SK-N-SH treated with all-trans-retinoic acid at 6 μM for 48 hours (cell line): ENCODE results near the gene STXBP1.

Experiments
- ATAC-seq: fragments of 200-7000 bp; cut with Tn5 transposase; 3 replicates; pipeline ENCODE4 v1.9.1; 2020; ENCODE audit warnings: mild to moderate bottlenecking, moderate library complexity
- ARNTL ChIP-seq: fragments of 450-650 bp; formaldehyde crosslinking; IDR thresholded peaks from 2 replicates; pipeline ENCODE4 v1.5.0; 2020; ENCODE audit warnings: low read depth, mild to moderate bottlenecking, moderate library complexity, borderline replicate concordance
- BACH2 ChIP-seq: fragments of 250-450 bp; sonication (Bioruptor Pico); IDR thresholded peaks from 2 replicates; pipeline ENCODE4 v1.9.0; 2021; ENCODE audit warnings: mild to moderate bottlenecking, borderline replicate concordance
- CSDC2 ChIP-seq: fragments of 250-450 bp; sonication (Bioruptor Pico); IDR thresholded peaks from 2 replicates; pipeline ENCODE4 v1.5.0; 2020; ENCODE audit warnings: mild to moderate bottlenecking, moderate library complexity
- GLIS3 ChIP-seq: fragments of 250-450 bp; sonication (Bioruptor Pico); IDR thresholded peaks from 2 replicates; pipeline ENCODE4 v1.5.0; 2020; ENCODE audit warnings: mild to moderate bottlenecking, moderate library complexity
- ISL1 ChIP-seq: fragments of 250-450 bp; sonication (Bioruptor Pico); IDR thresholded peaks from 2 replicates; pipeline ENCODE4 v2.1.2; 2022; ENCODE audit warnings: mild to moderate bottlenecking, moderate library complexity
- OSR1 ChIP-seq: fragments of 250-450 bp; sonication (Bioruptor Pico); IDR thresholded peaks from 2 replicates; pipeline ENCODE4 v1.8.0; 2022; ENCODE audit warnings: moderate library complexity, mild to moderate bottlenecking, inconsistent platforms
- PPARA ChIP-seq: fragments of 250-450 bp; sonication (Bioruptor Pico); IDR thresholded peaks from 2 replicates; pipeline ENCODE4 v1.5.0; 2020; ENCODE audit warnings: mild to moderate bottlenecking, borderline replicate concordance
- RARB ChIP-seq: fragments of 250-450 bp; sonication (Bioruptor Pico); IDR thresholded peaks from 2 replicates; pipeline ENCODE4 v1.8.0; 2021; ENCODE audit warnings: mild to moderate bottlenecking, moderate library complexity
- SNAI2 ChIP-seq: fragments of 250-450 bp; sonication (Bioruptor Pico); IDR thresholded peaks from 2 replicates; pipeline ENCODE4 v1.5.0; 2020; ENCODE audit warnings: mild to moderate bottlenecking, moderate library complexity
- TCF4 ChIP-seq: fragments of 250-450 bp; sonication (Bioruptor Pico); IDR thresholded peaks from 2 replicates; pipeline ENCODE4 v1.8.0; 2021; ENCODE audit warnings: mild to moderate bottlenecking, moderate library complexity, borderline replicate concordance
- TOX ChIP-seq: fragments of 250-450 bp; sonication (Bioruptor Pico); IDR thresholded peaks from 2 replicates; pipeline ENCODE4 v1.8.0; 2021; ENCODE audit warnings: mild to moderate bottlenecking, moderate library complexity, borderline replicate concordance
- ZC3H10 ChIP-seq: fragments of 250-450 bp; sonication (Bioruptor Pico); IDR thresholded peaks from 2 replicates; pipeline ENCODE4 v1.5.1; 2021; ENCODE audit warnings: mild to moderate bottlenecking, moderate library complexity
- ZFP3 ChIP-seq: fragments of 250-450 bp; sonication (Bioruptor Pico); IDR thresholded peaks from 2 replicates; pipeline ENCODE4 v1.5.0; 2020; ENCODE audit warnings: mild to moderate bottlenecking, moderate library complexity
- ZFP30 ChIP-seq: fragments of 450-650 bp; formaldehyde crosslinking; IDR thresholded peaks from 2 replicates; pipeline ENCODE4 v1.5.0; 2022; ENCODE audit warnings: mild to moderate bottlenecking, moderate library complexity
- ZNF565 ChIP-seq: fragments of 450-650 bp; formaldehyde crosslinking; conservative IDR thresholded peaks from 2 replicates; pipeline ENCODE4 v1.5.0; 2020; ENCODE audit warnings: low read depth, mild to moderate bottlenecking, moderate library complexity
- ZNF70 ChIP-seq: fragments of 450-650 bp; formaldehyde crosslinking; IDR thresholded peaks from 2 replicates; pipeline ENCODE4 v1.5.0; 2020; ENCODE audit warnings: mild to moderate bottlenecking, moderate library complexity
- ZNF8 ChIP-seq: fragments of 450-650 bp; formaldehyde crosslinking; IDR thresholded peaks from 2 replicates; pipeline ENCODE4 v1.5.0; 2020; ENCODE audit warnings: mild to moderate bottlenecking, moderate library complexity
- TF ChIP-seq, protein P1 (sequence below): fragments of 250-450 bp; sonication (Bioruptor Pico); IDR thresholded peaks from 2 replicates; pipeline ENCODE4 v1.5.1; 2020; ENCODE audit warnings: low read depth, mild to moderate bottlenecking, moderate library complexity
- TF ChIP-seq, protein P2 (sequence below): fragments of 250-450 bp; sonication (Bioruptor Pico); IDR thresholded peaks from 2 replicates; pipeline ENCODE4 v1.8.0; 2021; ENCODE audit warnings: low read depth, mild to moderate bottlenecking, moderate library complexity, borderline replicate concordance
- TF ChIP-seq, protein P3 (sequence below): fragments of 250-450 bp; sonication (Bioruptor Pico); IDR thresholded peaks from 2 replicates; pipeline ENCODE4 v1.5.0; 2020; ENCODE audit warnings: mild to moderate bottlenecking, moderate library complexity
- TF ChIP-seq, protein P4 (sequence below): fragments of 250-450 bp; sonication (Bioruptor Pico); IDR thresholded peaks from 2 replicates; pipeline ENCODE4 v1.5.1; 2021; ENCODE audit warnings: mild to moderate bottlenecking, moderate library complexity
- TF ChIP-seq, protein P5 (sequence below): fragments of 250-450 bp; sonication (Bioruptor Pico); IDR thresholded peaks from 2 replicates; pipeline ENCODE4 v1.8.0; 2020; ENCODE audit warnings: mild to moderate bottlenecking, moderate library complexity, borderline replicate concordance

The STXBP1 gene

DNA sequence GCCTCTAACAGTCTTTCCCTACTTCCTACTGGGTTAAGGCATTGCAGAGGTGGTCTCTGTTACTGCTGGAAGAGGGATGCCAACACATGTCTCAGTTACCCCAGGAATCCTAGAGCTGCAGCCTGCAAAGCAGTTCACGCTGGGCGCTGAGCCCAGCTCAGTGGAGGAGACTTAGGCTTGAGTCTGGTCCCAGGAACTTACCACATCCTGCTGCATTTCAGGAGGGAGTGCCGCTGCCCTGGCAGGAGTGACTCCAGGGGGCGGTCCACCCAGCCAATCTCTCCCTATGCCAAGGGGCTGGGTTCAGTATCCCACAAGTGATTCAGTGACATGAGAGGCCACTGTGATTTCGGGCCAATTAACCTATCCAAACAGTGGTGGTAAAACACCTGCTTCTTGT, 111.4 kb downstream of the STXBP1 start (continued):
- TF ChIP-seq, protein P1, sequence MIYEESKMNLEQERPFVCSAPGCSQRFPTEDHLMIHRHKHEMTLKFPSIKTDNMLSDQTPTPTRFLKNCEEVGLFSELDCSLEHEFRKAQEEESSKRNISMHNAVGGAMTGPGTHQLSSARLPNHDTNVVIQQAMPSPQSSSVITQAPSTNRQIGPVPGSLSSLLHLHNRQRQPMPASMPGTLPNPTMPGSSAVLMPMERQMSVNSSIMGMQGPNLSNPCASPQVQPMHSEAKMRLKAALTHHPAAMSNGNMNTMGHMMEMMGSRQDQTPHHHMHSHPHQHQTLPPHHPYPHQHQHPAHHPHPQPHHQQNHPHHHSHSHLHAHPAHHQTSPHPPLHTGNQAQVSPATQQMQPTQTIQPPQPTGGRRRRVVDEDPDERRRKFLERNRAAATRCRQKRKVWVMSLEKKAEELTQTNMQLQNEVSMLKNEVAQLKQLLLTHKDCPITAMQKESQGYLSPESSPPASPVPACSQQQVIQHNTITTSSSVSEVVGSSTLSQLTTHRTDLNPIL (CRISPR knock-in tag) = no peak
- TF ChIP-seq TOX = no peak
- no peak for TF ChIP-seq OSR1 (CRISPR knock-in tag)

DNA sequence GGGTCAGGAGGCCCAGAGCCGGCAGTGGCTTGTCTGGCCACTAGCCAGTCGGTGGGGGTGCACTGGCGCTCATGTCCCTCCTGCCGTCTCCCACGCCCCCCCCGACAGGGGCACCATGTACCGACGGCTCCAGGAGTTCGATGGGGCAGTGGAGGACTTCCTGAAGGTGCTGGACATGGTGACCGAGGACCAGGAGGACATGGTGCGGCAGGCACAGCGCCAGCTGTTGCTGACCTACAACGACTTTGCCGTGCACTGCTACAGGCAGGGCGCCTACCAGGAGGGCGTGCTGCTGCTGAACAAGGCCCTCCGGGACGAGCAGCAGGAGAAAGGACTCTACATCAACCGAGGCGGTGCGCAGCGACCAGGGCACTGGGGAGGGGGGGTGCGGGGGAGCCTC, 111.9 kb downstream of the STXBP1 start:
- ATAC-seq = no peak
- TF ChIP-seq ZNF8 (no peak), ZFP3 (CRISPR knock-in tag) (no peak), ISL1 (CRISPR knock-in tag) (no peak), ZNF70 (CRISPR knock-in tag) (no peak), TOX (no peak), ZFP30 (CRISPR knock-in tag) (no peak), TCF4 (CRISPR knock-in tag) (no peak), GLIS3 (CRISPR knock-in tag) (no peak), SNAI2 (CRISPR knock-in tag) (no peak), ZNF565 (CRISPR knock-in tag) (no peak), ZC3H10 (CRISPR knock-in tag) (no peak), CSDC2 (CRISPR knock-in tag) (no peak), PPARA (CRISPR knock-in tag) (no peak), ARNTL (no peak), BACH2 (CRISPR knock-in tag) (no peak)
- TF ChIP-seq, protein P2, sequence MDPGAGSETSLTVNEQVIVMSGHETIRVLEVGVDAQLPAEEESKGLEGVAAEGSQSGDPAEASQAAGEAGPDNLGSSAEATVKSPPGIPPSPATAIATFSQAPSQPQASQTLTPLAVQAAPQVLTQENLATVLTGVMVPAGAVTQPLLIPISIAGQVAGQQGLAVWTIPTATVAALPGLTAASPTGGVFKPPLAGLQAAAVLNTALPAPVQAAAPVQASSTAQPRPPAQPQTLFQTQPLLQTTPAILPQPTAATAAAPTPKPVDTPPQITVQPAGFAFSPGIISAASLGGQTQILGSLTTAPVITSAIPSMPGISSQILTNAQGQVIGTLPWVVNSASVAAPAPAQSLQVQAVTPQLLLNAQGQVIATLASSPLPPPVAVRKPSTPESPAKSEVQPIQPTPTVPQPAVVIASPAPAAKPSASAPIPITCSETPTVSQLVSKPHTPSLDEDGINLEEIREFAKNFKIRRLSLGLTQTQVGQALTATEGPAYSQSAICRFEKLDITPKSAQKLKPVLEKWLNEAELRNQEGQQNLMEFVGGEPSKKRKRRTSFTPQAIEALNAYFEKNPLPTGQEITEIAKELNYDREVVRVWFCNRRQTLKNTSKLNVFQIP (CRISPR knock-in tag) = no peak
- TF ChIP-seq, protein P1 (CRISPR knock-in tag) = no peak
- TF ChIP-seq, protein P3, sequence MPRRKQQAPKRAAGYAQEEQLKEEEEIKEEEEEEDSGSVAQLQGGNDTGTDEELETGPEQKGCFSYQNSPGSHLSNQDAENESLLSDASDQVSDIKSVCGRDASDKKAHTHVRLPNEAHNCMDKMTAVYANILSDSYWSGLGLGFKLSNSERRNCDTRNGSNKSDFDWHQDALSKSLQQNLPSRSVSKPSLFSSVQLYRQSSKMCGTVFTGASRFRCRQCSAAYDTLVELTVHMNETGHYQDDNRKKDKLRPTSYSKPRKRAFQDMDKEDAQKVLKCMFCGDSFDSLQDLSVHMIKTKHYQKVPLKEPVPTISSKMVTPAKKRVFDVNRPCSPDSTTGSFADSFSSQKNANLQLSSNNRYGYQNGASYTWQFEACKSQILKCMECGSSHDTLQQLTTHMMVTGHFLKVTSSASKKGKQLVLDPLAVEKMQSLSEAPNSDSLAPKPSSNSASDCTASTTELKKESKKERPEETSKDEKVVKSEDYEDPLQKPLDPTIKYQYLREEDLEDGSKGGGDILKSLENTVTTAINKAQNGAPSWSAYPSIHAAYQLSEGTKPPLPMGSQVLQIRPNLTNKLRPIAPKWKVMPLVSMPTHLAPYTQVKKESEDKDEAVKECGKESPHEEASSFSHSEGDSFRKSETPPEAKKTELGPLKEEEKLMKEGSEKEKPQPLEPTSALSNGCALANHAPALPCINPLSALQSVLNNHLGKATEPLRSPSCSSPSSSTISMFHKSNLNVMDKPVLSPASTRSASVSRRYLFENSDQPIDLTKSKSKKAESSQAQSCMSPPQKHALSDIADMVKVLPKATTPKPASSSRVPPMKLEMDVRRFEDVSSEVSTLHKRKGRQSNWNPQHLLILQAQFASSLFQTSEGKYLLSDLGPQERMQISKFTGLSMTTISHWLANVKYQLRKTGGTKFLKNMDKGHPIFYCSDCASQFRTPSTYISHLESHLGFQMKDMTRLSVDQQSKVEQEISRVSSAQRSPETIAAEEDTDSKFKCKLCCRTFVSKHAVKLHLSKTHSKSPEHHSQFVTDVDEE = no peak
- TF ChIP-seq, protein P4, sequence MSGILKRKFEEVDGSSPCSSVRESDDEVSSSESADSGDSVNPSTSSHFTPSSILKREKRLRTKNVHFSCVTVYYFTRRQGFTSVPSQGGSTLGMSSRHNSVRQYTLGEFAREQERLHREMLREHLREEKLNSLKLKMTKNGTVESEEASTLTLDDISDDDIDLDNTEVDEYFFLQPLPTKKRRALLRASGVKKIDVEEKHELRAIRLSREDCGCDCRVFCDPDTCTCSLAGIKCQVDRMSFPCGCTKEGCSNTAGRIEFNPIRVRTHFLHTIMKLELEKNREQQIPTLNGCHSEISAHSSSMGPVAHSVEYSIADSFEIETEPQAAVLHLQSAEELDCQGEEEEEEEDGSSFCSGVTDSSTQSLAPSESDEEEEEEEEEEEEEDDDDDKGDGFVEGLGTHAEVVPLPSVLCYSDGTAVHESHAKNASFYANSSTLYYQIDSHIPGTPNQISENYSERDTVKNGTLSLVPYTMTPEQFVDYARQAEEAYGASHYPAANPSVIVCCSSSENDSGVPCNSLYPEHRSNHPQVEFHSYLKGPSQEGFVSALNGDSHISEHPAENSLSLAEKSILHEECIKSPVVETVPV (CRISPR knock-in tag) = no peak
- TF ChIP-seq, protein P5, sequence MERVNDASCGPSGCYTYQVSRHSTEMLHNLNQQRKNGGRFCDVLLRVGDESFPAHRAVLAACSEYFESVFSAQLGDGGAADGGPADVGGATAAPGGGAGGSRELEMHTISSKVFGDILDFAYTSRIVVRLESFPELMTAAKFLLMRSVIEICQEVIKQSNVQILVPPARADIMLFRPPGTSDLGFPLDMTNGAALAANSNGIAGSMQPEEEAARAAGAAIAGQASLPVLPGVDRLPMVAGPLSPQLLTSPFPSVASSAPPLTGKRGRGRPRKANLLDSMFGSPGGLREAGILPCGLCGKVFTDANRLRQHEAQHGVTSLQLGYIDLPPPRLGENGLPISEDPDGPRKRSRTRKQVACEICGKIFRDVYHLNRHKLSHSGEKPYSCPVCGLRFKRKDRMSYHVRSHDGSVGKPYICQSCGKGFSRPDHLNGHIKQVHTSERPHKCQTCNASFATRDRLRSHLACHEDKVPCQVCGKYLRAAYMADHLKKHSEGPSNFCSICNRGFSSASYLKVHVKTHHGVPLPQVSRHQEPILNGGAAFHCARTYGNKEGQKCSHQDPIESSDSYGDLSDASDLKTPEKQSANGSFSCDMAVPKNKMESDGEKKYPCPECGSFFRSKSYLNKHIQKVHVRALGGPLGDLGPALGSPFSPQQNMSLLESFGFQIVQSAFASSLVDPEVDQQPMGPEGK (CRISPR knock-in tag) = no peak

DNA sequence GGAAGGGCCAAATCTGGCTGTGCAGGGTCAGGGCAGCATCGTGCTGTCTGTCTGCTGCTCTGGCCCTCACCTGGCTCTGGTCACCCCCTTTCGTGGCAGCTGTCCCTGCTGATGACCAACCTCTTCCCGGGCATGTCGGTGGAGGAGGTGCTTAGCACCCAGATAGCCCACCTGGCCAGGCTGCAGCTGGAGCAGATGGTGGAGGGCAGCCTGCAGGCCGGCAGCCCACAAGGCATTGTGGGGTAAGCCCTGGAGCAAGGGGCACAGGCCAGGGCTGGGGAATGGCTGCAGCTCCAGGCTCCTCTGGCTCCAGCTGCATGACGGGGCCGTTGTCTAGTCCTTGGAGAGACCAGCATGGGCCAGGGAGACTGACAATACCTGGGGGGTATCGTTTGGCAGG, 114.8 kb downstream of the STXBP1 start:
- TF ChIP-seq, protein P2 (CRISPR knock-in tag) = no peak
- TF ChIP-seq ZC3H10 (CRISPR knock-in tag) (no peak), ISL1 (CRISPR knock-in tag) (no peak), ARNTL (no peak), BACH2 (CRISPR knock-in tag) (no peak), RARB (CRISPR knock-in tag) (no peak), PPARA (CRISPR knock-in tag) (no peak), OSR1 (CRISPR knock-in tag) (no peak), ZNF70 (CRISPR knock-in tag) (no peak), CSDC2 (CRISPR knock-in tag) (no peak)
- TF ChIP-seq, protein P1 (CRISPR knock-in tag) = no peak
- TF ChIP-seq, protein P4 (CRISPR knock-in tag) = no peak
- no peak for ATAC-seq
